ENCODE results near the gene STX1B. TPM values are rescaled to one million over a fixed set of nuclear protein-coding genes. Genes with fewer than 3 reads are reported as not detected.

STX1B gene
- total and polyA plus RNA-seq, 10 donors, result 0.29 to 4.2 (median 1.5) TPM

- 4 to 36% (median 27%) methylated on average over 16 to 42 of the region's 42 CpGs for WGBS, 5 donors
- TF ChIP-seq CTCF (IDR thresholded peaks at IDR 0.05 in 8 of 11, conservative IDR thresholded peaks at IDR 0.05 in 3 of 11) (peak in 3 of 11 experiments; percentile 20 to 33 (median 23)), POLR2AphosphoS5 (IDR thresholded peaks at IDR 0.05) (no peak), POLR2A (IDR thresholded peaks at IDR 0.05) (no peak)
- H3K4me3 ChIP-seq, result peak overlapping the region; percentile 71 to 94 (median 81)
- H3K27me3 ChIP-seq (replicated peaks in 1 of 7), result no peaks in the 10 kb centered on the region
- peak overlapping the region; percentile 96 to 100 (median 98) for H3K27ac ChIP-seq
- intact Hi-C loops (cut with DNase I; ENCODE audit: low total_unique reads), result no loop called here
- H3K4me1 ChIP-seq, result peaks cover 21 to 70% (median 36%) of the 10 kb centered on the region in 6 donors
- DNase-seq, result peak; percentile 95
- peaks cover 2 to 46% (median 29%) of the 10 kb centered on the region in 6 donors for H3K36me3 ChIP-seq
- no peaks in the 10 kb centered on the region for H3K9me3 ChIP-seq
Observed at GRCh38 chr16:30956601-30957455, 53.6 kb downstream of the STX1B start.

- TF ChIP-seq CTCF (IDR thresholded peaks at IDR 0.05 in 8 of 11, conservative IDR thresholded peaks at IDR 0.05 in 3 of 11) (no peak), POLR2A (IDR thresholded peaks at IDR 0.05) (no peak), POLR2AphosphoS5 (IDR thresholded peaks at IDR 0.05) (no peak)
- DNase-seq, result no peak
- Histone ChIP-seq H3K27me3 (replicated peaks in 1 of 7) (no peaks in the 10 kb centered on the region), H3K4me3 (no peak overlapping the region), H3K36me3 (peaks cover 2 to 35% (median 11%) of the 10 kb centered on the region in 6 donors), H3K27ac (peak overlapping the region in 1 of 8 donors; percentile 53), H3K4me1 (peaks cover 33 to 83% (median 51%) of the 10 kb centered on the region in 6 donors), H3K9me3 (no peaks in the 10 kb centered on the region)
- intact Hi-C loops (cut with DNase I; ENCODE audit: low total_unique reads), result no loop called here
- WGBS, 5 donors, result 91 to 96% (median 94%) methylated on average over 8 of the region's 8 CpGs
Observed at GRCh38 chr16:30954993-30955392, 55.4 kb downstream of the STX1B start.

DNA sequence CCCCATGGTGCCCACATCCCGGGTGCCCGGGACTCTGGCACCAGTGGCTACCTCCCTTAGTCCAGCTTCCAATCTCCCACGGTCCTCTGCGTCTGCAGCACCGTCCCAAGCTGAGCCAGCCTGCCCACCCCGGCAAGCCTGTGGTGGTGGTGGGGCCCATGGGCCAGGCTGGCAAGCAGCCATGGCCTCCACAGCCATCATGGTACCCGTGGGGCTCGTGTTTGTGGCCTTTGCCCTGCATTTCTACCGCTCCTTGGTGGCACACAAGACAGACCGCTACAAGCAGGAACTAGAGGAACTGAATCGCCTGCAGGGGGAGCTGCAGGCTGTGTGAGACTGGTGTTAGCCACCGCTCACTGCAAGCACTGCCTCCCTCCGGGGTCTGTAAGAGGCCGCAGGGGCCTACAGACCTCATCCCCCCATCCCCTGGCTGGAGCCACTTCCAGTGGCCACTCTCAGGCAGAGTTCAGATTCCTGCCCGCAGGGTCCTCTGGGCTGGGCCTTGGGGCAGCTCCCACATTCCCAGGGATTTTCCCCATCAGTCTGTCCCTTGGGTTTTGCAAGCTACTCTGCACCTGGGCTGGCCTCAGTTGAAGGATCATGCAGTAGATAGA is 56.8 kb downstream of the STX1B start:
- peak overlapping the region in 4 of 8 donors; percentile 36 to 99 (median 48) for H3K27ac ChIP-seq
- peaks cover 0 to 22% (median 0%) of the 10 kb centered on the region in 6 donors for H3K36me3 ChIP-seq
- no peaks in the 10 kb centered on the region for H3K27me3 ChIP-seq (replicated peaks in 1 of 7)
- DNase-seq, result peak; percentile 85
- no peak overlapping the region for H3K4me3 ChIP-seq
- intact Hi-C loops (cut with DNase I; ENCODE audit: low total_unique reads), result no loop called here
- TF ChIP-seq POLR2A (IDR thresholded peaks at IDR 0.05) (no peak), CTCF (IDR thresholded peaks at IDR 0.05 in 8 of 11, conservative IDR thresholded peaks at IDR 0.05 in 3 of 11) (peak in 10 of 11 experiments; percentile 26 to 78 (median 61)), POLR2AphosphoS5 (IDR thresholded peaks at IDR 0.05) (peak; percentile 44 to 76 (median 45))
- H3K4me1 ChIP-seq, result peaks cover 22 to 80% (median 44%) of the 10 kb centered on the region in 6 donors
- 49 to 57% (median 55%) methylated on average over 14 to 15 of the region's 15 CpGs for WGBS, 5 donors
- no peaks in the 10 kb centered on the region for H3K9me3 ChIP-seq

GRCh38 chr16:30953111-30953510 is 57.3 kb downstream of the STX1B start:
- intact Hi-C loops (cut with DNase I; ENCODE audit: low total_unique reads), result no loop called here
- peaks cover 0 to 22% (median 0%) of the 10 kb centered on the region in 6 donors for H3K36me3 ChIP-seq
- H3K27me3 ChIP-seq (replicated peaks in 1 of 7), result no peaks in the 10 kb centered on the region
- 81 to 88% (median 87%) methylated on average over 9 of the region's 9 CpGs for WGBS, 5 donors
- H3K27ac ChIP-seq, result peak overlapping the region in 4 of 8 donors; percentile 36 to 99 (median 48)
- peaks cover 21 to 80% (median 46%) of the 10 kb centered on the region in 6 donors for H3K4me1 ChIP-seq
- H3K4me3 ChIP-seq, result no peak overlapping the region
- TF ChIP-seq CTCF (IDR thresholded peaks at IDR 0.05 in 8 of 11, conservative IDR thresholded peaks at IDR 0.05 in 3 of 11) (no peak), POLR2A (IDR thresholded peaks at IDR 0.05) (no peak), POLR2AphosphoS5 (IDR thresholded peaks at IDR 0.05) (no peak)
- no peak for DNase-seq
- no peaks in the 10 kb centered on the region for H3K9me3 ChIP-seq
